Measurements from ENCODE around the gene PINK1. TPM values are rescaled to one million over a fixed set of nuclear protein-coding genes. Genes with fewer than 3 reads are reported as not detected.
A peak's percentile ranks its signal among the peaks of the same experiment; 100 is the strongest.

PINK1 gene
- total RNA-seq, 1 donor from 2014 or later = 4.7 TPM

GRCh38 chr1:20696397-20697333 lies 63.4 kb downstream of the PINK1 start:
- H3K27ac Mint-ChIP-seq = no peak overlapping the region
- H3K9me3 Mint-ChIP-seq = no peaks in the 10 kb centered on the region
- peaks cover 6% of the 10 kb centered on the region for H3K4me1 Mint-ChIP-seq (ENCODE audit: low read depth)
- H3K4me3 Mint-ChIP-seq (ENCODE audit: low read depth) = peak overlapping the region; percentile 82
- no peaks in the 10 kb centered on the region for H3K36me3 Mint-ChIP-seq (ENCODE audit: low read depth)
- peak; percentile 61 for DNase-seq (ENCODE audit: low spot score)
- peaks cover 3% of the 10 kb centered on the region for H3K27me3 Mint-ChIP-seq (ENCODE audit: low read depth)
- intact Hi-C loops (cut with micrococcal nuclease) = loop anchor here (1.0 kb wide), 1 partner anchor 499 kb away; no protein-coding TSS in a partner anchor

DNA sequence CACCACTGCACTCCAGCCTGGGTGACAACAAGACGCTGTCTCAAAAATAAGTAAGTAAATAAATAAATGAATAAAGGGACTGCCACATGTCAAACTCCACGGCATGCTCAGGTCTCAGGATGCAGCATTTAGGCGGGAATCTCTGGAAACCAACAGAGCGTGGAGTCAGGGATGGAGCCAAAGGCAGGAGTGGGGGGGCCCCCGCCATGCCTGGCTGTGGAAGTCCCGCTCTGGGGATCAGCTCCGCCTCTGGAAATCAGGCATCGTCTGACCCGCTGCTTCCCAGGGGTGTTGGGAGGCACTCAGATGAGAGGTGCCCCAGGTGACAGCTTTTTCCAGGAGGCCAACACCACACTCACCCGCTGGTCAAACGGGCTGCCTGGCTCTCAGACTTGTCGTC lies 64.3 kb downstream of the PINK1 start:
- intact Hi-C loops (cut with micrococcal nuclease) = no loop called here
- Mint-ChIP-seq H3K36me3 (ENCODE audit: low read depth) (no peaks in the 10 kb centered on the region), H3K9me3 (no peaks in the 10 kb centered on the region), H3K4me3 (ENCODE audit: low read depth) (no peak overlapping the region), H3K27ac (no peak overlapping the region), H3K4me1 (ENCODE audit: low read depth) (peaks cover 6% of the 10 kb centered on the region), H3K27me3 (ENCODE audit: low read depth) (peaks cover 3% of the 10 kb centered on the region)
- DNase-seq (ENCODE audit: low spot score) = no peak

DNA sequence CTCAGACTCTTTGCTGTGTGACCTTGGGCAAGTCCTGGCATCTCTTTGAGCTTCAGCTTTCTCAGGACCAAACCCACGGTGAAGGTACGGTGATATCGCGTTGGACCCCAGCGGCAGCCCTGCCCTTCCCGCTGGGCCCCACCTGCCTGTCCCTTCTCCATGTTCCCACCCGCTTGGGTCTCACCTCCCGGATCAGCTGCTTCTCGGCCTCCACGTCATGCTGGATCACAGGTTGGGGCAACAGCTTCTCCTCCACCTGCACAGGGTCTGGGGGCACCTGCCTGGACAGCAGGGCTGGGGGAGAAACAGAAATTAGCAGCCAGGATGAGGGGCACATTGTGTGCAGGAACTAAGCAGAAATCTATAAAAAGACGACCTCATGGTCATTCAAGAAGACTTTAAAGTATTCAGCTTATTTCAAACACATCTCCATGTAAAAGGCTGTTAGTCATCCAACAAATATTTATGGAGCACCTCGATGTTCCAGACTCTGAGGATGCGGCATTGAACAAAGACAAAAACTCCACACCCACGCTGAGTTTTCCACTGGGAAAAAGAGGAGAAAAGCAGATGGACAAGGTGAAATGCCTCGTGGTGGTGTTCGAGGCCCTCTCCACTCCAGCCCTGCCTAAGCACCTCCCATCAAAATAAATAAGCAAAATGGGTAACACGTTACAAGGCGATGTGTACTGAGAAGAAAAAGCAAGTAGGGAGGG lies 65.1 kb downstream of the PINK1 start:
- H3K36me3 Mint-ChIP-seq (ENCODE audit: low read depth) = no peaks in the 10 kb centered on the region
- H3K4me3 Mint-ChIP-seq (ENCODE audit: low read depth) = no peak overlapping the region
- peaks cover 6% of the 10 kb centered on the region for H3K4me1 Mint-ChIP-seq (ENCODE audit: low read depth)
- H3K9me3 Mint-ChIP-seq = no peaks in the 10 kb centered on the region
- H3K27ac Mint-ChIP-seq = no peak overlapping the region
- DNase-seq (ENCODE audit: low spot score) = no peak
- intact Hi-C loops (cut with micrococcal nuclease) = no loop called here
- peaks cover 3% of the 10 kb centered on the region for H3K27me3 Mint-ChIP-seq (ENCODE audit: low read depth)

DNA sequence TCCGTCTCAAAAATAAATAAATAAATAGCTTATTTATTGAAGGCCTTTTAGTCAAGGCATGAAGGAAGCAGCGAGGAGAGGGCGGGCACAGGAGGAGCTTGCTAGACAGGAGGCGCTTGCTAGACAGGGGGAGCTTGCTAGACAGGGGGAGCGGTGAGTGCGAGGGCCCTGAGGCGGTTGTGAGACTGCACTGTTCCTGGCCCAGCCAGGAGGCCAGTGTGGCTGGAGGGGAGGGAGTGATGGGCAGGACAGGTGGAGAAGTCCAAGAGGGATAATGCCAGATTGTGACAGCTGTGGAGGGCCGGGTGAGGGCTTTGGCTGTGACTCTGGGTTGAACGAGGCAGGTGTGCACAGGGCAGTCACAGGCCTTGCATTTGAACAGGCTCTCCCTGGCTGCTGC lies 66.3 kb downstream of the PINK1 start:
- H3K27me3 Mint-ChIP-seq (ENCODE audit: low read depth) = peaks cover 3% of the 10 kb centered on the region
- no peaks in the 10 kb centered on the region for H3K9me3 Mint-ChIP-seq

GRCh38 chr1:20700636-20701215 lies 67.5 kb downstream of the PINK1 start:
- peaks cover 6% of the 10 kb centered on the region for H3K4me1 Mint-ChIP-seq (ENCODE audit: low read depth)
- H3K4me3 Mint-ChIP-seq (ENCODE audit: low read depth) = no peak overlapping the region
- H3K27ac Mint-ChIP-seq = no peak overlapping the region
- intact Hi-C loops (cut with micrococcal nuclease) = no loop called here
- DNase-seq (ENCODE audit: low spot score) = no peak
- no peaks in the 10 kb centered on the region for H3K9me3 Mint-ChIP-seq
- H3K36me3 Mint-ChIP-seq (ENCODE audit: low read depth) = no peaks in the 10 kb centered on the region
- peaks cover 1% of the 10 kb centered on the region for H3K27me3 Mint-ChIP-seq (ENCODE audit: low read depth)

More for the DNA sequence above, 66.3 kb downstream of the PINK1 start:
- Mint-ChIP-seq H3K4me1 (ENCODE audit: low read depth) (peaks cover 6% of the 10 kb centered on the region), H3K36me3 (ENCODE audit: low read depth) (no peaks in the 10 kb centered on the region), H3K27ac (no peak overlapping the region), H3K4me3 (ENCODE audit: low read depth) (no peak overlapping the region)
- DNase-seq (ENCODE audit: low spot score) = no peak
- intact Hi-C loops (cut with micrococcal nuclease) = no loop called here

Other genes starting within 250 kb of the PINK1 start
- gene CAMK2N1, start 147.2 kb upstream of the PINK1 start, total RNA-seq = 2.2 TPM in 2 replicates
- gene MUL1, start 125.3 kb upstream of the PINK1 start, total RNA-seq = 17.1 and 17.4 TPM in 2 replicates
- not detected in 2 replicates for gene FAM43B, start 80.9 kb upstream of the PINK1 start, total RNA-seq
- gene CDA, start 44.4 kb upstream of the PINK1 start, total RNA-seq = not detected in 2 replicates
- 184 and 186 TPM in 2 replicates for gene DDOST, start 27.9 kb downstream of the PINK1 start, total RNA-seq
- gene KIF17, start 84.5 kb downstream of the PINK1 start, total RNA-seq = 0.09 TPM in 1 of 2 replicates, not detected in the other
- gene SH2D5, start 99.2 kb downstream of the PINK1 start, total RNA-seq = 0.05 and 0.16 TPM in 2 replicates
- 253 and 267 TPM in 2 replicates for gene HP1BP3, start 153.8 kb downstream of the PINK1 start, total RNA-seq

All from activated T-helper 2 cell treated with anti-CD3 and anti-CD28 coated beads, Interferon-gamma antibody, Interleukin-2, Interleukin-4, amounts not matched to agents 10 μg/mL and 5 μg/mL and 100 μg/mL, durations not matched to agents 14 hours and 24 hours and 36 hours (primary cell).